SK-N-MC (cell line): Measurements from ENCODE around the gene MED1.

ENCODE experiments used
- EZH2 ChIP-seq: fragments of 200-600 bp; sonication (generic); IDR thresholded peaks from one replicate; pipeline ENCODE4 v1.6.1; 2017; ENCODE audit warnings: antibody characterized with exemption
- FOXP2 ChIP-seq: optimal IDR thresholded peaks from 2 replicates; pipeline ENCODE3; 2011; ENCODE audit warnings: mild to moderate bottlenecking, moderate library complexity; ENCODE audit not compliant: insufficient read depth; ENCODE audit errors: extremely low read length, control extremely low read depth
- POLR2AphosphoS5 ChIP-seq: IDR thresholded peaks from 2 replicates; pipeline ENCODE4 v1.6.1; 2012; ENCODE audit warnings: mild to moderate bottlenecking, low read depth, low read length, borderline replicate concordance

DNA sequence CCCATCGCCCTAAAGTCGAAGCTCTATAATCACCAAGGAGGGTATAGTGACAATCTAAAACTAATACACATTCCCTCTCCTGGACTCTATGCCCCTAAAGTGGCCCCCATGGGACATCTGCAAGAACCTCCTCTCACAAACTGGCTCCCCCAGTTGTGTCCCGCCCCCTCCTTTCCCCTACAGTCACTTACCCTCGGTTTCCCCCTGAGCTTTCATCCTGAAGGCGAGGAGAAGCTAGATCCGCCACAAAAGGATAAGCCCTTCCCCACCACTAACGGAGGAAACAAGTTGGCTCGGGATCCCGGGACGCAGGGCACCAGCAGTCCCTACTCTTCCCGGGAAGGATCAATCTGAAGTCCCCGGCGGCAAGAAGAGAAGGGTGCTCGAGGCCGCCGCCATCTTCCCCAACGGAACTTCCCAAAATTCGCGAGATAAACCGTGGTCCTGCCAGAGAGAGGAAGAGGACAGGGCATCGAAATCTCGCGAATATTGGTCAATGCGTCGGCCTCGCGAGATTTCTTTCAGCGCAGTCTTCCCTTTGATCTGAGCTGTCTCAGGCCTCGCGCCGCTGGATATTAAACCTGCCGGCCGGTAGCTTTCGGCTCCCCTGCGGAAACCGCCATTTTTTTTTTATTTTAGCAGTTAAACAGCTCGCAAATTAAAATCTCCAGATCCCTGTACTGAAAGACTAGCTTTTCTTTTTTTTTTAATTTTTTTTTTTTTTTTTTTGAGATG is at the start of gene MED1:
- TF ChIP-seq POLR2AphosphoS5 (peak; percentile 96), EZH2 (no peak), FOXP2 (no peak)
